DMS79 (cell line): ENCODE data around the gene CAPN9.
"Not testable (repeated sequence)": the region's sequence is repeated elsewhere in the genome, so short reads cannot be mapped to it uniquely, and the experiment has no call there.

Experiments
- DNase-seq: peaks from one replicate; lab custom pipeline; 2025; lab: John Stamatoyannopoulos, UW

Gene CAPN9

GRCh38 chr1:230749150-230749549, 2.0 kb downstream of the CAPN9 start:
- no peak for DNase-seq

GRCh38 chr1:230749635-230750034, 2.4 kb downstream of the CAPN9 start:
- no peak for DNase-seq

- DNase-seq = no peak
Observed at GRCh38 chr1:230750576-230750975, 3.4 kb downstream of the CAPN9 start.

GRCh38 chr1:230750986-230751625, 3.9 kb downstream of the CAPN9 start:
- no peak for DNase-seq

GRCh38 chr1:230752407-230752806, 5.2 kb downstream of the CAPN9 start:
- DNase-seq = peak; percentile 56

GRCh38 chr1:230753191-230753585, 6.0 kb downstream of the CAPN9 start:
- no peak for DNase-seq

GRCh38 chr1:230753586-230754251, 6.5 kb downstream of the CAPN9 start:
- DNase-seq = no peak

- no peak for DNase-seq
Observed at GRCh38 chr1:230754796-230755195, 7.6 kb downstream of the CAPN9 start.

- no peak for DNase-seq
Observed at GRCh38 chr1:230757856-230758708, 10.9 kb downstream of the CAPN9 start.

GRCh38 chr1:230758709-230759368, 11.7 kb downstream of the CAPN9 start:
- DNase-seq = no peak

- no peak for DNase-seq
Observed at GRCh38 chr1:230759369-230760065, 12.3 kb downstream of the CAPN9 start.

GRCh38 chr1:230760360-230760827, 13.2 kb downstream of the CAPN9 start:
- DNase-seq = no peak

- no peak for DNase-seq
Observed at GRCh38 chr1:230761443-230762167, 14.4 kb downstream of the CAPN9 start.

GRCh38 chr1:230763927-230764591, 16.9 kb downstream of the CAPN9 start:
- no peak for DNase-seq

- no peak for DNase-seq
Observed at GRCh38 chr1:230766318-230766717, 19.1 kb downstream of the CAPN9 start.

- not testable (repeated sequence) for DNase-seq
Observed at GRCh38 chr1:230767859-230768612, 20.8 kb downstream of the CAPN9 start.

GRCh38 chr1:230768903-230769570, 21.8 kb downstream of the CAPN9 start:
- DNase-seq = no peak

- no peak for DNase-seq
Observed at GRCh38 chr1:230770317-230770716, 23.1 kb downstream of the CAPN9 start.

GRCh38 chr1:230771773-230772354, 24.7 kb downstream of the CAPN9 start:
- no peak for DNase-seq
